Adrenal gland (tissue), 5 donors: Measurements from ENCODE around the gene PKD1.
"Not testable (repeated sequence)": the region's sequence is repeated elsewhere in the genome, so short reads cannot be mapped to it uniquely, and the experiment has no call there.

Source experiments
- CTCF ChIP-seq, 6 experiments: fragments of 450-650 bp in 4 of 6; fragments of 200-600 bp in 2 of 6; sonication (generic) in 1 of 6; IDR thresholded peaks; 1 replicate in 5 of 6; 2 replicates in 1 of 6; pipeline versions ENCODE4 v1.5.1 to v1.8.0; 2016 to 2021; ENCODE audit warnings: antibody characterized with exemption in 6 of 6, mild to moderate bottlenecking in 2 of 6, moderate library complexity in 1 of 6
- POLR2A ChIP-seq, 2 donors: fragments of 450-650 bp; IDR thresholded peaks; one replicate each; pipeline ENCODE4 v1.6.1; 2017; ENCODE audit warnings: antibody characterized with exemption in 2 of 2, mild to moderate bottlenecking in 2 of 2, moderate library complexity in 1 of 2
- donor health status: DM: no; HTN: no; CAD: no.

DNA sequence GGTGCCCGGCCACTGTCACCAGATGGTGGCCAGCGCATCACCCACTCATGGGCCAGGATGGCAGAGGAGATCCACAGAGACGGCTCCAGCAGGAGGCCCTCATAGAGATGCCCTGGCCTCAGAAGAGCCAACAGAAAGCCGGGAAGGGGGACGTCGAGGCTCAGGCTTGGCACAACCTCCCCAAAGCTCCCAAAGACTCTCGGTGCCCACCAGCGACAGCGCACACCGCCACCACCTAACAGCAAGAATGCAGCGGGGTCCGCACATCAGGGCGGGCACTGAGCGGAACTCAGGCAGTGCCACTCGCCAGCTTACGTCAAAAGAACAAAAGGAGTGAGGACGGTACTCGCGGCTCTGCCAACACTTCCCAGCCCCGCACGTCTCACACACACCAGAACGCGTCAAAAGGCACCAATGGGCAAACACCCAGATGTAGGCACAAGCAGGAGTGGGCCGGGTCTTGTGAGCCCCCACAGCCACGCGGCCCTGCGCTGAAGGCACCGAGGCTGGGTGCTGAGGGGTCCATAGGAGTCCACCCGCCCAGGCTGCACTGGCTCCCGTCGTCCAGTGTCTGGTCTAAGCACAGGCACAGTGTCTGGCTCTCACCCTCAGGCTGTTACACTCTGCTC is 8.7 kb downstream of the PKD1 start:
- not testable (repeated sequence) for TF ChIP-seq CTCF, POLR2A (IDR thresholded peaks at IDR 0.05)
